ENCODE data around the gene S100A4. TPM values are rescaled to one million over a fixed set of nuclear protein-coding genes. Genes with fewer than 3 reads are reported as not detected.
"Not testable (repeated sequence)": the region's sequence is repeated elsewhere in the genome, so short reads cannot be mapped to it uniquely, and the experiment has no call there.

The S100A4 gene
- total RNA-seq, 2 experiments from 2014 or later, result 352 to 382 TPM

DNA sequence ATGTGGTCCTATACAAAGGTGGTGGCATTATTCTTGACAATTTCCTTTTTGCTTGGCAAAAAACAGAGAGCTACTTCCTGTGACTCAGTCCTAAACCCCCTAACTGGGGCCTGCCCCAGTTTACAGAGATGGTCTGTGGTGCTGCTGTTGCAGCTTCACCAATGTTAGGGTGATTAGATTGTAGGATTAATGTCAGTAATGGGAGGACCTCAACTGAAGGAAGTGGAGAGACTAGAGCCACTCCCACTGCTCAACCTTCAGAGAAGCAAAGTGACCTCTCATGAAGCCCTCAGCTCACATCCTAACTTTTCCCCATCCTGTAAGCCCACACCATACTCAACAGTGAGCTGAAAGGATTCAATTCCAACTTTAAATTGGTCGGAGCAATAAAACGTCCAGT is 13.4 kb downstream of the S100A4 start:
- Mint-ChIP-seq H3K27me3 (no peaks in the 10 kb centered on the region), H3K9me3 (no peaks in the 10 kb centered on the region), H3K4me3 (peak overlapping the region; percentile 91), H3K27ac (peak overlapping the region; percentile 96), H3K4me1 (ENCODE audit: low read depth) (peaks cover 54% of the 10 kb centered on the region), H3K36me3 (peaks cover 24% of the 10 kb centered on the region)
- POLR2A ChIA-PET, result interaction anchor here (0.6 to 6.4 kb wide), 8 partner anchors 12 to 459 kb away, joined by 3 to 99 read pairs (median 12); partner anchors contain the start of genes CHTOP, RPS27, S100A2 and S100A4
- CTCF ChIA-PET, result interaction anchor here (0.7 to 6.3 kb wide), 32 partner anchors 8 to 459 kb away, joined by 3 to 269 read pairs (median 5); partner anchors contain the start of genes CHTOP, ILF2, RAB13 and RPS27
- DNase-seq, result peak; percentile 75
- intact Hi-C loops (cut with micrococcal nuclease), result loop anchor here (1.0 to 10.0 kb wide), 4 partner anchors 15 to 103 kb away; partner anchors contain the start of gene CHTOP

GRCh38 chr1:153531638-153532037 is 14.0 kb downstream of the S100A4 start:
- H3K36me3 Mint-ChIP-seq, result peaks cover 24% of the 10 kb centered on the region
- no peak overlapping the region for H3K4me3 Mint-ChIP-seq
- ChIA-PET CTCF (interaction anchor here (0.6 to 6.3 kb wide), 30 partner anchors 8 to 459 kb away, joined by 3 to 269 read pairs (median 6); partner anchors contain the start of genes CHTOP, ILF2, RAB13 and RPS27), POLR2A (interaction anchor here (0.6 to 6.4 kb wide), 7 partner anchors 13 to 459 kb away, joined by 3 to 99 read pairs (median 21); partner anchors contain the start of genes CHTOP, RPS27, S100A2 and S100A4)
- intact Hi-C loops (cut with micrococcal nuclease), result loop anchor here (1.0 to 10.0 kb wide), 4 partner anchors 15 to 103 kb away; partner anchors contain the start of gene CHTOP
- no peaks in the 10 kb centered on the region for H3K27me3 Mint-ChIP-seq
- H3K4me1 Mint-ChIP-seq (ENCODE audit: low read depth), result peaks cover 49% of the 10 kb centered on the region
- no peak for DNase-seq
- no peaks in the 10 kb centered on the region for H3K9me3 Mint-ChIP-seq
- H3K27ac Mint-ChIP-seq, result peak overlapping the region; percentile 96

DNA sequence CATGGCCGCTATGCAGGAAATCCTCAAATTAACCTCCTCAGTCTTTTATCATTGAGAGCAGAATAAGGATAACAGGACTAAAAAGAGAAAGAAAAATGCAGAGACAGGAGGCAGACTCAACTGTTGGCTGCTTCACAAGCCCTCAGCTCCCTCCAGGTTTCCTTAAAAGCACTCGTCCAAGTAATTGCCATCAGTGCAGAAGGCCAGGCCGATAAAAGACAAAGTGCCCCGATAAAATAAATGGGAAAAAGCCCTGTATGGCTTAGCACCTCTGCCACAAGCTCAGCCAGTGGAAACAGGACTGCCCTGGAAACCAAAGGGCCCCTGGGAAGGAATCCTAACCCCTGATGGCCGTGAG is 17.9 kb downstream of the S100A4 start:
- no peaks in the 10 kb centered on the region for H3K9me3 Mint-ChIP-seq
- no peaks in the 10 kb centered on the region for H3K27me3 Mint-ChIP-seq
- H3K4me3 Mint-ChIP-seq, result no peak overlapping the region
- ChIA-PET CTCF (no interaction called here), POLR2A (no interaction called here)
- intact Hi-C loops (cut with micrococcal nuclease), result no loop called here
- H3K36me3 Mint-ChIP-seq, result peaks cover 3% of the 10 kb centered on the region
- no peak overlapping the region for H3K27ac Mint-ChIP-seq
- no peak for DNase-seq
- peaks cover 26% of the 10 kb centered on the region for H3K4me1 Mint-ChIP-seq (ENCODE audit: low read depth)

DNA sequence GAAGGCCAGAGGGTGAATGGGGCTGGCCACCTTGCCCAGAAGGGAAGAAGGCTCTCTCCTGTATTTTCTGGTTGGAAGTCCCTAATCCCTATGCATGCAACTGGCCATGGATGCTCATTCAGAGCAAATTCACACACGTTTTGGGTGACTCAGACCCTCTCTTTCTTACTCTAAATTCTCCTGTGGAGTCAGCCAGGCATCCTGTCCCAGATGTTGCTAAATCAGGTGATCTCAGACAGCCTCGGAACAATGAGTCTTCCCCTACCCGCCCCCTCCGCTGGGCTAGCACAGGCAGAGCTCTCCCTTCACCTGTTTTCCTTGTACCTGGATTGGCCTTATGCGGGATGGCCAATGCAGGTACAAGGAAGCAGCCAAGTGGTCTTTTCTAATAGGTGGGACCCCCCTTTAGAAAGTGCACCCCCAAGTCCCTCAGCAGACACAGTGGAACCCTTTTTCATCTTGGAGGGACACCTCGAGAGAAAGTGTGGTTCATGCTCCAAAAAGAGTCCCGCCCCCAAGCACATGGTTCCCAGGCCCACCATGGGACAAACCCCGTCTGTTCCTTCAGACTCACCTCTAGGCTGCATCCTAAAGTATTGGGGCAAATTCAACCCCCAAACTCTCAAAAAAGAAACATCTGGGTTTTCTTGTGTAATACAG is 18.5 kb downstream of the S100A4 start:
- Mint-ChIP-seq H3K27me3 (no peaks in the 10 kb centered on the region), H3K4me3 (no peak overlapping the region), H3K27ac (no peak overlapping the region), H3K36me3 (no peaks in the 10 kb centered on the region), H3K9me3 (no peaks in the 10 kb centered on the region), H3K4me1 (ENCODE audit: low read depth) (peaks cover 24% of the 10 kb centered on the region)
- ChIA-PET CTCF (interaction anchor here (0.7 kb wide), 1 partner anchor 31 kb away, joined by 5 read pairs; no protein-coding TSS in a partner anchor), POLR2A (no interaction called here)
- intact Hi-C loops (cut with micrococcal nuclease), result no loop called here
- DNase-seq, result no peak

- no peak for DNase-seq
- CTCF ChIA-PET, result interaction anchor here (0.8 to 2.7 kb wide), 3 partner anchors 42 to 46 kb away, joined by 3 to 11 read pairs (median 6); no protein-coding TSS in a partner anchor
- intact Hi-C loops (cut with micrococcal nuclease), result no loop called here
- Mint-ChIP-seq H3K27ac (no peak overlapping the region), H3K36me3 (no peaks in the 10 kb centered on the region), H3K4me1 (ENCODE audit: low read depth) (peaks cover 14% of the 10 kb centered on the region), H3K4me3 (no peak overlapping the region), H3K9me3 (no peaks in the 10 kb centered on the region), H3K27me3 (no peaks in the 10 kb centered on the region)
- POLR2A ChIA-PET, result no interaction called here
Observed at GRCh38 chr1:153526132-153526543, 19.5 kb downstream of the S100A4 start.

- DNase-seq, result no peak
- POLR2A ChIA-PET, result no interaction called here
- Mint-ChIP-seq H3K4me3 (no peak overlapping the region), H3K9me3 (no peaks in the 10 kb centered on the region), H3K4me1 (ENCODE audit: low read depth) (peaks cover 7% of the 10 kb centered on the region), H3K27me3 (no peaks in the 10 kb centered on the region), H3K27ac (no peak overlapping the region), H3K36me3 (no peaks in the 10 kb centered on the region)
- intact Hi-C loops (cut with micrococcal nuclease), result no loop called here
- CTCF ChIA-PET, result interaction anchor here (0.6 to 2.7 kb wide), 8 partner anchors 8 to 150 kb away, joined by 3 to 11 read pairs (median 4); partner anchors contain the start of gene S100A12
Observed at GRCh38 chr1:153525088-153525728, 20.4 kb downstream of the S100A4 start.

DNA sequence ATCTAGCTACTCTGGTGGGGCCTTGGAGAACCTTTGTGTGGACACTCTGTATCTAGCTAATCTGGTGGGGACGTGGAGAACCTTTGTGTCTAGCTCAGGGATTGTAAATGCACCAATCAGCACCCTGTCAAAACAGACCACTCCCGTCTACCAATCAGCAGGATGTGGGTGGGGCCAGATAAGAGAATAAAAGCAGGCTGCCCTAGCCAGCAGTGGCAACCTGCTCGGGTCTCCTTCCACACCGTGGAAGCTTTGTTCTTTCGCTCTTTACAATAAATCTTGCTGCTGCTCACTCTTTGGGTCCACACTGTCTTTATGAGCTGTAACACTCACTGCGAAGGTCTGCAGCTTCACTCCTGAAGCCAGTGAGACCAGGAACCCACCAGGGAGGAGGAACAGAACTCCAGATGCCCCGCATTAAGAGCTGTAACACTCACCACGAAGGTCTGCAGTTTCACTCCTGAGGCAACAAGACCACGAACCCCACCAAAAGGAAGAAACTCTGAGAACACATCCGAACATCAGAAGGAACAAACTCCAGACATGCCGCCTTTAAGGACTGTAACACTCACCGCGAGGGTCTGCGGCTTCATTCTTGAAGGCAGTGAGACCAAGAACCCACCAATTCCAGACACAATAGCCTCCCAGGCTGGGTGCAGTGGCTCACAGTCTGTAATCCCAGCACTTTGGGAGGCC is 23.1 kb downstream of the S100A4 start:
- H3K9me3 Mint-ChIP-seq; intact Hi-C loops (cut with micrococcal nuclease); H3K4me3 Mint-ChIP-seq; H3K4me1 Mint-ChIP-seq (ENCODE audit: low read depth); H3K27ac Mint-ChIP-seq; H3K27me3 Mint-ChIP-seq; H3K36me3 Mint-ChIP-seq; DNase-seq; POLR2A ChIA-PET: not testable (repeated sequence)
- CTCF ChIA-PET, result interaction anchor here (1.1 to 3.5 kb wide), 4 partner anchors 10 to 95 kb away, joined by 3 to 16 read pairs (median 7); no protein-coding TSS in a partner anchor

GRCh38 chr1:153521808-153522207 is 23.8 kb downstream of the S100A4 start:
- DNase-seq; H3K4me1 Mint-ChIP-seq (ENCODE audit: low read depth); H3K4me3 Mint-ChIP-seq; H3K9me3 Mint-ChIP-seq; H3K36me3 Mint-ChIP-seq; POLR2A ChIA-PET; intact Hi-C loops (cut with micrococcal nuclease); H3K27me3 Mint-ChIP-seq; H3K27ac Mint-ChIP-seq: not testable (repeated sequence)
- CTCF ChIA-PET, result interaction anchor here (1.1 to 3.5 kb wide), 4 partner anchors 11 to 95 kb away, joined by 3 to 16 read pairs (median 10); no protein-coding TSS in a partner anchor

GRCh38 chr1:153520818-153521476 is 24.7 kb downstream of the S100A4 start:
- Mint-ChIP-seq H3K9me3 (no peaks in the 10 kb centered on the region), H3K27ac (no peak overlapping the region), H3K4me3 (no peak overlapping the region), H3K27me3 (no peaks in the 10 kb centered on the region), H3K4me1 (ENCODE audit: low read depth) (peaks cover 9% of the 10 kb centered on the region), H3K36me3 (no peaks in the 10 kb centered on the region)
- DNase-seq, result no peak
- ChIA-PET POLR2A (interaction anchor here (0.6 kb wide), 1 partner anchor 457 kb away, joined by 3 read pairs; the partner anchor contains the start of gene JTB), CTCF (interaction anchor here (1.1 to 3.5 kb wide), 6 partner anchors 10 to 96 kb away, joined by 3 to 16 read pairs (median 8); no protein-coding TSS in a partner anchor)
- intact Hi-C loops (cut with micrococcal nuclease), result no loop called here

DNA sequence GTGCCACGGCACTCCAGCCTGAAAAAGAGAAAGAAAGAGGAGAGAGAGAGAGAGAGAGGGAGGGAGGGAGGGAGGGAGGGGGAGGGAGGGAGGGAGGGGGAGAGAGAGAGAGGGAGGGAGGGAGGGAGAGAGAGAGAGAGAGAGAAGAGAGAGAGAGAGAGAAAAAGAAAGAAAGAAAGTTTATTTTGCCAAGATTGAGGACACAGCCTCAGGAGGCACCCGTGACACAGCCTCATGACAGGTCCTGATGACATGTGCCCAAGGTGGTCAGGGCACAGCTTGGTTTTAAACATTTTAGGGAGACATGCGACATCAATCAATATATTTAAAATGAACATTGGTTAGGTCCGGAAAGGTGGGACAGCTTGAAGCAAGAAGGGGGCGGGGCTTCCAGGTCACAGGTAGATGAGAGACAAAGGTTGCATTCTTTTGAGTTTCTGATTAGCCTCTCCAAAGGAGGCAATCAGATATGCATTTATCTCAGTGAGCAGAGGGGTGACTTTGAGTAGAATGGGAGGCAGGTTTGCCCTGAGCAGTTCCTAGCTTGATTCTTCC is 25.4 kb downstream of the S100A4 start:
- intact Hi-C loops (cut with micrococcal nuclease); H3K27me3 Mint-ChIP-seq; DNase-seq; H3K4me3 Mint-ChIP-seq; H3K36me3 Mint-ChIP-seq; H3K9me3 Mint-ChIP-seq; H3K4me1 Mint-ChIP-seq (ENCODE audit: low read depth); H3K27ac Mint-ChIP-seq: not testable (repeated sequence)
- CTCF ChIA-PET, result interaction anchor here (1.3 to 3.5 kb wide), 5 partner anchors 9 to 50 kb away, joined by 3 to 16 read pairs (median 12); no protein-coding TSS in a partner anchor
- POLR2A ChIA-PET, result interaction anchor here (0.6 kb wide), 1 partner anchor 457 kb away, joined by 3 read pairs; the partner anchor contains the start of gene JTB

DNA sequence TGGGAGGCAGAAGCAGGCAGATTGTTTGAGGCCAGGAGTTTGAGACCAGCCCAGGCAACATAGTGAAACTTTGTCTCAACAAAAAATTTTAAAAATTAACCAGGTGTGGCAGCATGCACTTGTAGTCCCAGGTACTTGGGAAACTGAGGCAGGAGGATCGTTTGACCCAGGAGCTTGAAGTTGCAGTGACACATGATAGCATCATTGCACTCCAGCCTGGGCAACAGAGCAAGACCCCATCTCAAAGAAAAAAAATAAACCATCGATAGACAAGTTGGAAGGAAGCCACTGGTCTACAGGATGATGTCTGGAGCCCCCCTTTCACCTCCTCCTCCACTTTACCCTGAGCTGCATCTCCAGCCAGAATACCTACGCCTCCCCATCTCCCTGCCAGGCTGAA is 26.4 kb downstream of the S100A4 start:
- no peaks in the 10 kb centered on the region for H3K36me3 Mint-ChIP-seq
- intact Hi-C loops (cut with micrococcal nuclease), result no loop called here
- no peaks in the 10 kb centered on the region for H3K9me3 Mint-ChIP-seq
- ChIA-PET CTCF (interaction anchor here (2.9 to 3.5 kb wide), 2 partner anchors 13 to 24 kb away, joined by 16 read pairs; no protein-coding TSS in a partner anchor), POLR2A (no interaction called here)
- no peak for DNase-seq
- no peak overlapping the region for H3K27ac Mint-ChIP-seq
- no peak overlapping the region for H3K4me3 Mint-ChIP-seq
- no peaks in the 10 kb centered on the region for H3K27me3 Mint-ChIP-seq
- peaks cover 5% of the 10 kb centered on the region for H3K4me1 Mint-ChIP-seq (ENCODE audit: low read depth)

All from activated CD4-positive, alpha-beta memory T cell treated with anti-CD3 and anti-CD28 coated beads for 36 hours (primary cell).